CMK (cell line): ENCODE measurements around the gene FBXW11.
A peak's percentile ranks its signal among the peaks of the same experiment; 100 is the strongest.
"Not testable (repeated sequence)": the region's sequence is repeated elsewhere in the genome, so short reads cannot be mapped to it uniquely, and the experiment has no call there.

Experiments
- DNase-seq: peaks from one replicate; pipeline ENCODE4 v3.0.0-alpha.2; 2010; ENCODE audit warnings: low read depth

FBXW11 gene

DNA sequence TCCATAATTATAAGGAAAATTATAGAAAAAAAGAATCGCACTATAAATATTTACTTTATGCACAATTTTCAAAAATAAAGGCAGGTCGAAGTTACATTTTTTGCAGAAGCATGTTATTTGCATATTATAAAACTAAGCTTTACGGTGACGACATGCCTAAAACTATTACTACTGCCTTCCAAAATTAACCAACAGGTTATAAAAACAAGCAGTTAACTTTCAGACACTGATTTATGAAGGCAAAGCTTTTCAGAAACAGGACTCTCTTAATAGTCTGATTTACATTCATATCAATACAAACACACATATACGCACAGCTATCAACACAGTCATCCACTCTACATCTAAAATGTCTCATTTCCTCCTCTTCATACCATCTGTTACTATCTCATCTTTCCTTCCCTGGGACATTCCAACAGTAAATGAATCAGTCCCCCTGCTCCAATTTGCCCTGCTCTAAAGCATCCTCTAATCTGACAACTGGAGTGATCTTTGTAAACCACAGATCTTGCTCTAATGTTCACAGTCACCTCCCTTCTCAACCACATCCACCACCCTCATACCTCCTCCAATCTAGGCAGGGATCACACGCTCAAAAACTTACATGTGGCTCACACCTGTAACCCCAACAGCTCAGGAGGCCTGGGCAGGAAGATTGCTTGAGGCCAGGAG lies 21.6 kb downstream of the FBXW11 start:
- no peak for DNase-seq

DNA sequence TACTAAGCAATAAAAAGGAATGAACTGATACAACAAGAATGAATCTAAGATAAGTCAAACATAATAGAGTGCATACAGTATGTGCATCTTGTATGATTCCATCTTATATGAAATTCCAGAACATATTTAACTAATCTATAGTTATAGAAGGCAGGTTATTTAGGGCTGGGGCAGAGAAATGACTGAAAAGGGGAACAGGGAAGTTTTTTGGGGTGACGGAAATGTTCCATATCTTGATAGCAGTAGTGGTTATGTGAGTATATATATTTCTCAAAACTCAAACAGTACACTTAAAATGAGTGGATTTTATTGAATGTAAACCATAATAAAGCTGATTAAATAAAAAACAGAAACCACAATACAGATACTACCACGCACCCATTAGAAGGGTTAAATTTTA lies 24.6 kb downstream of the FBXW11 start:
- DNase-seq: no peak

DNA sequence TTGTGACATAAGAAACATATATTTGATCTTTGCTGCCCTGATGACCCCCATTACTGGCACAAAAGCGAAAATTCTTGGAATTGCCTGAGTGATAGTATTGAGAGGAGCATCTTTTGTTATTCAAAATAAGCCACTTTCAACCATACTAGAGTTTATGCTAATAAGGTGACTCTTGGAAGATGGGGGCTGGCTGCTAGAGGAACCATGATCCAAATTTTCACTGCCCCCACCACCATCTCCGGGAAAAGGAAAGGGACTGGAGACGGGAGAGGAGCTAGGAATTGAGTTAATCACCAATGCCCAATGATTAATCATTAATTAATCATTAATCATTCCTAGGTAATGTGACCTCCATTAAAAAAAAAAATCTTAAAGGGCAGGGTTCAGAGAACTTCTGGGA lies 25.6 kb downstream of the FBXW11 start:
- DNase-seq: no peak

DNA sequence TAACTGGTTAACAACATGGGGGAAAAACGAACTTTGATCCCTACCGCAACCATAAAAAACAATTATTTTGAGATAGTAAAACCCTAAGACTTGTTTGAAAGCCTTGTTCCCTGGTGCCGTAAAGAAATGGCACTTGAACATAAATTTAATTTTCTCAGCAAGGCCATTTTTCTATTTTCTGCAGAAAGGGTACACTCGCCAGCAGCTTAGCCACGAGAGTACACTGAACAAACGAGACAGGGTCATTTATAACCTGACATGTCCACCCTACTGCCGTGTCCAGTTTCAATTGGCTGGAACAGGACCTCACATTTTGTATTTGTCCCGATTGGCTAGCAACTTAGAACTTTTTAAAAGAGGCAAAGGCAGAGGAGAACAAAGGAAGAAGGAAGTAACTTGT lies 26.8 kb downstream of the FBXW11 start:
- DNase-seq: no peak

DNA sequence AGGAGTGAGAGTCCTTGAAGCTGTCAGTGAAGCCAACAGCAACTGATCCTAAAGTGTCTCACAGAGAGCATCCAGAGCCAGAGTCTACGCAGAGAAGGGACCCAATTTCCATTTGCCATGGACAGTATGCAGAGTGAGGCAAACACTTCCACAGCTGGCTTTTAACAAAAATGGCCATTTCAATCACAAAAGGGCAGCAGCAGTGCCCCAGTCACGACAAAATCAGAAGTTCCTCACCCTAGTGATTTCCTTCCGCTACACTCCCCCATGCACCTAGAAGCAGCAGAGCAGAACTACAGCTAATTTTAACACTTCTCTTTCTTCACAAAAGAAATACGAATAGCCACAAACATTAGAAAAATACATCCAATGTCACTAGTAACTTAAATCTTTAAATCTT lies 27.9 kb downstream of the FBXW11 start:
- no peak for DNase-seq

DNA sequence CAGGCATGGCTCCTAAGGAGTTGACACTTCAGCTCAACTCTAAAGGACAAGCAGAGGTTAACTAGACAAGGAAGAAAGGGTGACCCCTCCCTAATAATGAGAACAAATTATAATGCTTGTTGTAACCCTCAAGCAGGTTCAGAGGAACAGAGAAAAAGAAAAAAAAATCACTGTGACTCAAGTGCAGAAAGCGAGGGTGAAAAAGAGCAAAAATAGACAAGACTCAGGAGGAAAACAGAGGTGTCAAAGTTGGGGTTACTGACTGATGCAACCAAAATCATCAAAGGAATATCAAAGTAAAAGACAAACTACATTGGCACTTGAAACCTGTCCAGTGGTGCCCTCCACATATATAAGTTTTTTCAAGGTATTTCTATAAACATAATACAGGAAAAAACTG lies 28.4 kb downstream of the FBXW11 start:
- no peak for DNase-seq

DNA sequence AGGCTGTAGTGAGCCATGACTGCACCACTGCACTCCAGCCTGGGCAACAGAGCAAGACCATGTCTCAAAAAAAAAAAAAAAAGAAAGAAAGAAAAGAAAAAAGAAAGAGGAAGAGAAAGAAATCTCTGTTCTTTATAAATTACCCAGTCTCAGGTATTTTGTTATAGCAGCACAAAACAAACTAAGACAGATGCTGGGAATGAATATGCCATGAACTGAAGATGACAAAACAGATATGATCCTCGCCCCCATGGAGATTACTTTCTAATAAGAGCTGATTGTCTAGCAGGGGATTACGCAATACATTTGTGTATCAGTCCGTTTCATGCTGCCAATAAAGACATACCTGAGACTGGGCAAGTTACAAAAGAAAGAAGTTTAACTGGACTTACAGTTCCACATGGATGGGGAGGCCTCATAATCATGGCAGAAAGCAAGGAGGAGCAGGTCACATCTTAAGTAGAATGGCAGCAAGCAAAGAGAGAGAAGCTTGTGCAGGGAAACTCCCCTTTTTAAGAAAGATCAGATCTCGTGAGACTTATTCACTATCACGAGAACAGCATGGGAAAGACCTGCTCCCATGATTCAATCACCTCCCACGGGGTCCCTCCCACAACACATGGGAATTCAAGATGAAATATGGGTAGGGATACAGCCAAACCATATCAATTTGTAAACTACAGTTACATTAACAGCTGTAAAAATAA lies 29.0 kb downstream of the FBXW11 start:
- DNase-seq: not testable (repeated sequence)

DNA sequence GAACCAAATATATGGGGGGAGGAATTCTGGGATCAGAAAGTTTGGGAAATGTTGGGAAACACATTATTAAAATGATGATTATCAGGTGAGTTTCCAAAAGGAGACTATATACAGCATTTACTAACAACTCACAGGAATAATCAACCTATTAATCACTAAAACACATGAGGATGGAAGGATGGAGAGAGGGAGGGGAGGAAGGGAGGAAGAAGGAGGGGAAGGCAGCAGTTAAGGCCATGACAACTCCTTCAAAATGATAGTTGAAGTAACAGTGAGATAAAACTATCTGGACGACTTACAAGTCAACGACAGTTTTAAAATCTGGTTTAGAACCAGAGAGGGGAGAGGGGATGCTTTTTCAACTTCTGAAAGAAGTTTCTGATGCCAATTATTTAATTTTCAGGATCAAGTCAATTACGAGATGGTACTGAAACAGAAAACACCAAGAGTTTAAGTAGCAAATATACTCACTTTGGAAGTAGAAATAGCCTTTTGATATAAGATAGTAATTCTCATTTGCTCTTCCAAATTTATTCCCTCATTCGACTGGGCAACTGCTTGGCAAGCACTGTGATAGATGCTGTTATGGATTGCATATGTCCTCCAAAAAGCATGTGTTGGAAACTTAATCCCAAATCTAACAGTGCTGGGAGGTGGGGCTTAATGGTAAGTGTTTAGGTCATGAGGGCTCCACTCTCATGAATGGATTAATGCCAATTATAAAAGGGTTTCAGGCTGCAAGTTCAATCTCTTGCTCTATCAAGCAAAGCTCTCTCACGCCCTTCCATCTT lies 30.4 kb downstream of the FBXW11 start:
- no peak for DNase-seq

DNA sequence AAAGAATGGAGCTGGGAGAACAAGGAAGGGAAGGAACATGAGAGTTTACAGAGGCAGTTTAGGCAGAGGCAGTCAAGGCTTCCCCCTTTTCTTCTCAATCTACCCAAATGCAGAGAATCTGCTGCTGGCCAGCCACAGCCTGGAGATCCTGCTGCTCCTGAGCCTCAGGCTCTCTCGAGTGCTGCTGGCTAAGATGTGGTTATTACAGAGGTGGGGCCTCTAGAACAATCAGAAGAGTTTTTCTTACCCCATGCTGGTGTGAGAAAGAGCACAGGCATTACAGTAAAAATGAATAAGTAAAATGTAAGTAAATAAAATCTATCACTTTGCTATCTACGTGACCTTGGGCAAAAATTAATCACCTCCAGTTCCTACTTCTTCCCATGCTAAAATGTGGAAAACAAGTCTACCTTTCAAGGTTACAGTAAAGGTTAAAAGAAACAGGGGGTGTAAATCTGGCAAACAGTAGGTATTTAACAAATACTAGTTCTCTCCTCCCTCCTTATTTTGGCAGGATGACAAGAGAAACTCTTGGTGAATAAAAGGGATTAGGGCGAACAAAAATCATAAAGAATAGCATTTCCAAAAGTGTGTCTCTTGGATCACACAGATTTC lies 31.1 kb downstream of the FBXW11 start:
- DNase-seq: no peak

DNA sequence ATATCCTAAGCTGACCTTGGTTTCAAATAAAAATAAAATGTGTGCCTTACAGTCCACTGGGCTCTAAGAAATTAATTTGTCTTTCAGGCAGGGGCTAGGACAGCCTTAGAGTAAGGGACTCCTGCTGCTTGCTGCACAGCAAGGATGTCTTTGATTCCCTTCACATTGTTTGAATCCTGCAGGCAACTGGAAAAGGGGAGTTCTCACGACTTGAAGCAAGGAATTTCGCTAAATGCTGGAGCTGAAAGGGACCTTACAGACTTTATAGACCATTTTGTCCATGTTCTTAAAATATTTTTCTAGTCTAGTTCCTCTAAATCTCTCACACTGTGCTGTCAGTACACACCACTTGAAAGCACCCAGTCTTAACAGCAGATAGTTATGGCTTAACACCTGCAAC lies 35.6 kb downstream of the FBXW11 start:
- no peak for DNase-seq

DNA sequence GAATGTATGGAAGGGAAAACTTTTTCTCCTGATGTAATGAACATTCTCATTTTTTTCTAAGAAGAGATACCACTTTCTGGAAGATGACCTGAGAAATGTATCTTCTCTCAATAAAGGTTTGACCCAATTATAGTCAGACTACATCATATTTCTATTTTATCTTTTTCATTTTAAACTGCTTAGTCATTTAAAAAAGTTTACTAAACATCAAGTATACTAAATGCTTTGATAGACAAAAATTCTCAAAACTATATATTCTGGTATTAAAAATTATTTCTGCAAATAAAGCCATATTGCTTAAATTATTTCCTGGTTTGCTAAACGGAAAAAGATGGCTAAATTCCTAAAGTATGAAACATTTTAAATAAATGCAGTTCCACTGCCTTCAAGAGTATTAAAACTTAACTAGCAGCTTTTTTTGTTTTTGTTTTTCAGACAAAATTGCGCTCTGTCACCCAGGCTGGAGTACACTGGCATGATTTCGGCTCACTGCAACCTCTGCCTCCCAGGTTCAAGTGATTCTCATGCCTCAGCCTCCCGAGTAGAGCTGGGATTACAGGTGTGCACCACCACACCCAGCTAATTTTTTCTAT lies 37.1 kb downstream of the FBXW11 start:
- DNase-seq: no peak

DNA sequence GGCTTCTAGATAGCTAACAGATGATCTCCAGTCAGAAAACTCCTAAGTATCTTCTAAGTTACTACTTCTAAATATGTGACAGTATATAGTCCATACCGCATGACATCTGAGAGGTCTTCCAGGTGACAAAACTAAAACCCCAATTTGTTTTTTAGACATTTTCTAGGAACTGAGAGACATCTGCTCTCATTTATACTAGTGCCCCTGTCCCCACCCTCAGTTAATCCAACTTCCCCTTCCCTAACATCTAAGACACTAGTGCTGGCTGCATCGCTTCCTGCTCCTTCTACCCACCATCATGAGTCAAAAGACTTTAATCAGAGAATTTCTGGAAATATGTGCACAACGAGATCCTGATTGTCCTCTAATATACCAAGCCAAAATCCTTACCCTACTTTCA lies 37.9 kb downstream of the FBXW11 start:
- DNase-seq: no peak

DNA sequence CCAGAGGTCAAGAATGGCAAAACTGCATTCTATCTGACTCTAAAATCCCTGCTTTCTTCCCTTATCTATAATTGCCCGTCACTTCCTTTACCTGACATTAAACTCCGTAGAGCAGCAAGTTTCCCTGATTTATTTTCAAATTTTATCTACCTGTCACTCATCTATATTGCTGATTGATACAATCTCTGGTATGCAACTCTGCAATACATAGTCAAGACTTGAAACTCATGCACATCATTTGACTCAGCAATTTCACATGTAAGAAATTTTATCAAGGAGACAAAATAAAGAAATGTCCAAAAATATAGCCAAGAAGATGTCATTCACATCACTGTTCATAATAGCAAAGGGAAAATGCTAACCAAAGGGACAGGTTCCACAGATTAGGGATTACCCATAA lies 39.5 kb downstream of the FBXW11 start:
- DNase-seq: no peak

DNA sequence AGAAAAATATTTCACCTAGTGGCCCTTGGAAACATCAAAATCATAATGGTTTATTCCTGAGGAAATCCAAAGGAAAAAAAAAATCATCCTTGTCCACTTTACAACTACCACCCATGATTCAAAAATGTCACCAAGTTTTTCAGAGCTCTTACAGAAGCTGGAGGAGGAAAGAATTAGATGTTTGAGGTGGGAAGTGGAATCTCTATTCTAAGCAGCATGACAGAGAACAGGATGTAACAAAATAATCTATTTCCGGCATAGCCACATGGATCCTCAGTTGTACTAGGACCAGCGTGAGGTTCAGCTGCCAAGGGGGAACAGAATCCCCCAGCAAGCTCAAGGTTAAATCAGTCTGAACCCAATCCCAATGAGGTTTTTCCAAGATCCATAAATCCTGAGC lies 40.2 kb downstream of the FBXW11 start:
- no peak for DNase-seq

DNA sequence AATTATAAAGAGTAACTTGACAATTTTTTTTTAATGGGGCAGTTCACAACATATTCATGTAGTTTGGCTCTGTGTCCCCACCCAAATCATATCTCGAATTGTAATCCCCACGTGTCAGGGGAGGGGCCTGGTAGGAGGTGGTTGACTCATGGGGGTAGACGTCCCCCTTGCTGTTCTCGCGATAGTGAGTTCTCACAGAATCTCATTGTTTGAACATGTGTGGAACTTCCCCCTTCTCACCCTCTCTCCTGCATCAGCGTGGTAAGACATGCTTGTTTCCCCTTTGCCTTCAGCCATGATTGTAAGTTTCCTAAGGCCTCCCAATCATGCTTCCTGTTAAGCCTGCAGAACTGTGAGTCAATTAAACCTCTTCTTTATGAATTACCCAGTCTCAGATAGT lies 40.7 kb downstream of the FBXW11 start:
- peak; percentile 56 for DNase-seq

DNA sequence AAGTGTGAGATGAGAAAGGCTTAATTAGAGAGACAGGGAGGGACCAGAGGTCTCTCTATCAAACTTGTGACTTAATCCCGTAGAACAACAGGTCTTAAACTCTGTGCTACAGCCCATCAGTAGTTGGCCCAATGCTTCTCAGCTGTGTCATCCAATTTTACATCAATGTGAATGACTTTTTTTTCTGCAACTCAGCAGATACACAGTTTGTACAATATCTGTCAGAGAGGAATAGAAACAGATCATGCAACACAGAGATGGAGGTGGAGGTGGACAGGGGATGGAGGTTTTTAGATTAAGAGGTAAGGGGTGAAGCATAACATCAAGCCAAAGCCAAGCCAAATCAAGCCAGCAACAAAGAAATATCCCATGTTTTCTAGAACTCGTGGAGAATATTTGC lies 43.0 kb downstream of the FBXW11 start:
- DNase-seq: no peak

DNA sequence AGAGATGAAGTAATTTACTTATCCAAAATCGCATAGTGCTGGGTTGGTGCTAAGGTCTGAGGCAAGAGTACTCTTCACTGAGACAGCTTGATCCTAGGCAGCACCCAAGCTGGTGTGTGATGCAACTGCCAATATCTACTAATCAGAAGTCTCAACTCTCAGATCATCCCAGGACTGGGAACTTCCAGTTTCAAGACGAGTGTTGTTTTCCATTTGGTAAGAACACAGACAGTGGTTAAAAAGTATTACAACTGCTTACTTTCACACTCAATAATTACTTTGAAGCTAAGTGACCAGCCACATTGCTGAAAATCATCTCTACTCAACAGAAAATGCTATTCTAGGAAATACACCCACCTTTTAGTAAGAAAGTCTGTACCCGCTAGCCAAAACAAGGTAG lies 45.3 kb downstream of the FBXW11 start:
- DNase-seq: no peak

DNA sequence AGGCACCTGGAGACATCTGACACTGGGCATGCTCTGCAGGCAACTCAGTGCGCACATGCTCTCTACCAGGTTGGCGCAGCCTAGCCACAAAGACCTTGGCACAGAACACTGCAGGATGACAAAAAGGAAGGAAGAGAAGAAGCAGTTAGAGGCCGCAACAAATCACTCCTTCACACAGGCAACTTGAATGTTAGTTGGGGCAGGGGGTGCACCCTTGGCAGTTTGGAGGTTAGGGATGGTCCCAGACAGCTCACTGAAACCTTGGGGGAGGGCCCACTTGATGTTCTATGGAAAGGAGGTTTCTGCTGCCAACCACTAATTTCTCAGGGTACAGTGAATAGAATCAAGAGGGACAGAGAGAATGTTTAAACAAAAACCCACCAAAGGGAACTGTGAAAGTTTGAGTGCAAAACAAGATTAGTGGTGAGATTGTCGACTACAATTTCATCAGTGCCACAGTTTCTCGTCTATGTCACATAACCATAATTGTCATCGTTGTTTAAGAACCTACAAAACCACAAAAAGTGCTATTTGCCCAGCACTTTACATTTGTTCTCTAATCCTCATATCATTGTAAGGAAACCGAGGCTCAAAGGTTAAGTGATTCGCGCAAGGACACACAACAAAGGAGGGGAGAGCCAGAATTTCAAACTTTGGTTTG lies 48.7 kb downstream of the FBXW11 start:
- DNase-seq: no peak

DNA sequence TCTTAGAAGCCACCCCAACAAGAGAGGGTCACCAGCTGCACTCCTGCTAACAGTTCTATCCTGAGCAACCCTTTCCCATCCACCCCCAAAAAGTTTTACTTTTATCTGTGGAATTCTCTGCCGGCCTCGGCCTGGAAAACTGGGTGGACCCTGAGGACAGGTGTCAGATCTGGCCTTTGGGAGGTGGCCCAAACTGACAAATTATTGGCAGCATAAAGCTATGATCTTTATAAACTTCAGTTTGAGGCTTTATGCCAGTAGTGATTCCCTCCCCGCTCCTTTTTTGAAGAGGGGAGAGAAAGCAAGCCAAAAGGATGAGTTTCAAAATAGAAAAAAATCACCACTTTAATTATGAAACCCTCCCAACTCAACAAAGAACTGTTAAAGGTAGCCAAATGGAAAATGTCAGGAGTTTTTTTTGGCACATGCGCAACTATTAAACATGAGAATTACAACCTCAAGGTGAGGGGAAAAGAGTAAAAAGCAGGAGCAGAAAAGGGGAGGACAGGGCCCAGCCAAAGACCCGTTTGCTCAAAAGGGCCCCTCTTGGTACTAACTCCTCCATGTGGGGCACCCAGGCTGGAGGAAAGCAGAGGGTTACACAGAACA lies 49.4 kb downstream of the FBXW11 start:
- no peak for DNase-seq

DNA sequence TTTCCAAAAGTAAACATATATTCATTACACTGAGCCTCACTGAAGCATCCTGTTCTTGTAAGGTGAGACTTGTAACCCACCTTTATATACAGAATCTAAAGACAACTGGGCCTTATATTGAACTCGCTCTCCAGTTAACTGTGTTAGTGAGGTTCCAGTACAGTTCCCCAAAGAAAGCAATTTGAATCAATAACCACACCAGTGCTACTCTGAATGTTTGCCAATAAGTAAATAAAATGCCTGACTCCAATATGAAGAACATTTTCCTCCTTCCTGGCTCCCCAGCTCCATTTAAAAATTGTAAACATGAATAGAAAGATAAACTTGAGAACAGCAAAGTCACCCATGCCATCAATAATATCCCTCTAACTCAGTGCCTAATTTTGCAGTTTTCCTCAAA lies 50.1 kb downstream of the FBXW11 start:
- no peak for DNase-seq

DNA sequence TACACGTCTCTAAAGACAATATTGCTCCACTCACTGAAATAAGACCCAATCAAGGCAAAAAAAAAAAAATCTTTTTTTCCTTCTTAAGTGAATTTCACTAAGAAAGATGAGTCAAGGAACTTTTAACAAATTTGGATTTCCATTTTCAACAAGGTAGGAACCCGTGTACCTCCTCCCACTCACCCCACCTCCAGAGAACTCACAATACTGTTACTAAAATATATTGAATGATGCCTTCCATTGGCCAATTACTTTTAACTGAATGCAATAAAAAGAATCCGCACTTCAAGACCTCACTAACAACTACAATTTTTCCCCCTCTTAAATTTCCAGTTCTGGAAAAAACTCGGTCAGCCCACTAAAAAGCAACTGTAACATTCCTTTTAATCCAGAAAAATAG lies 50.7 kb downstream of the FBXW11 start:
- DNase-seq: no peak
